ENCODE results near the gene MEIOB.
"Not testable (repeated sequence)": the region's sequence is repeated elsewhere in the genome, so short reads cannot be mapped to it uniquely, and the experiment has no call there.

Gene MEIOB

GRCh38 chr16:1887711-1888354 is 15.9 kb upstream of the MEIOB start:
- DNase-seq (ENCODE audit: low read depth), result no peak
- H3K4me3 ChIP-seq (ENCODE audit: low read depth, low read length), result no peak overlapping the region
- in situ Hi-C loops (cut with HindIII; ENCODE audit: low sequenced_read_pairs), result no loop called here
- no peak for TF ChIP-seq CTCF (IDR thresholded peaks at IDR 0.05; ENCODE audit: low read depth, low read length, missing control alignments)

- in situ Hi-C loops (cut with HindIII; ENCODE audit: low sequenced_read_pairs), result no loop called here
- no peak for DNase-seq (ENCODE audit: low read depth)
- TF ChIP-seq CTCF (IDR thresholded peaks at IDR 0.05; ENCODE audit: low read depth, low read length, missing control alignments), result no peak
- H3K4me3 ChIP-seq (ENCODE audit: low read depth, low read length), result no peak overlapping the region
Observed at GRCh38 chr16:1884889-1885288, 12.9 kb upstream of the MEIOB start.

GRCh38 chr16:1884155-1884760 is 12.3 kb upstream of the MEIOB start:
- TF ChIP-seq CTCF (IDR thresholded peaks at IDR 0.05; ENCODE audit: low read depth, low read length, missing control alignments), result no peak
- H3K4me3 ChIP-seq (ENCODE audit: low read depth, low read length), result no peak overlapping the region
- in situ Hi-C loops (cut with HindIII; ENCODE audit: low sequenced_read_pairs), result no loop called here
- no peak for DNase-seq (ENCODE audit: low read depth)

- DNase-seq (ENCODE audit: low read depth); H3K4me3 ChIP-seq (ENCODE audit: low read depth, low read length); in situ Hi-C loops (cut with HindIII; ENCODE audit: low sequenced_read_pairs): not testable (repeated sequence)
Observed at GRCh38 chr16:1881172-1881571, 9.2 kb upstream of the MEIOB start.

GRCh38 chr16:1879477-1879876 is 7.5 kb upstream of the MEIOB start:
- in situ Hi-C loops (cut with HindIII; ENCODE audit: low sequenced_read_pairs), result no loop called here
- DNase-seq (ENCODE audit: low read depth), result no peak
- TF ChIP-seq CTCF (IDR thresholded peaks at IDR 0.05; ENCODE audit: low read depth, low read length, missing control alignments), result no peak

GRCh38 chr16:1878256-1878655 is 6.3 kb upstream of the MEIOB start:
- no peak for TF ChIP-seq CTCF (IDR thresholded peaks at IDR 0.05; ENCODE audit: low read depth, low read length, missing control alignments)
- H3K4me3 ChIP-seq (ENCODE audit: low read depth, low read length), result no peak overlapping the region
- DNase-seq (ENCODE audit: low read depth), result no peak
- in situ Hi-C loops (cut with HindIII; ENCODE audit: low sequenced_read_pairs), result no loop called here

More at GRCh38 chr16:1879477-1879876, 7.5 kb upstream of the MEIOB start:
- no peak overlapping the region for H3K4me3 ChIP-seq (ENCODE audit: low read depth, low read length)

- no peak overlapping the region for H3K4me3 ChIP-seq (ENCODE audit: low read depth, low read length)
- in situ Hi-C loops (cut with HindIII; ENCODE audit: low sequenced_read_pairs), result no loop called here
- TF ChIP-seq CTCF (IDR thresholded peaks at IDR 0.05; ENCODE audit: low read depth, low read length, missing control alignments), result no peak
- DNase-seq (ENCODE audit: low read depth), result no peak
Observed at GRCh38 chr16:1877804-1878203, 5.8 kb upstream of the MEIOB start.
